ENCODE data around the gene CHRM1.

Gene CHRM1

GRCh38 chr11:62892077-62892922 lies 28.9 kb downstream of the CHRM1 start:
- TF ChIP-seq, protein P1, sequence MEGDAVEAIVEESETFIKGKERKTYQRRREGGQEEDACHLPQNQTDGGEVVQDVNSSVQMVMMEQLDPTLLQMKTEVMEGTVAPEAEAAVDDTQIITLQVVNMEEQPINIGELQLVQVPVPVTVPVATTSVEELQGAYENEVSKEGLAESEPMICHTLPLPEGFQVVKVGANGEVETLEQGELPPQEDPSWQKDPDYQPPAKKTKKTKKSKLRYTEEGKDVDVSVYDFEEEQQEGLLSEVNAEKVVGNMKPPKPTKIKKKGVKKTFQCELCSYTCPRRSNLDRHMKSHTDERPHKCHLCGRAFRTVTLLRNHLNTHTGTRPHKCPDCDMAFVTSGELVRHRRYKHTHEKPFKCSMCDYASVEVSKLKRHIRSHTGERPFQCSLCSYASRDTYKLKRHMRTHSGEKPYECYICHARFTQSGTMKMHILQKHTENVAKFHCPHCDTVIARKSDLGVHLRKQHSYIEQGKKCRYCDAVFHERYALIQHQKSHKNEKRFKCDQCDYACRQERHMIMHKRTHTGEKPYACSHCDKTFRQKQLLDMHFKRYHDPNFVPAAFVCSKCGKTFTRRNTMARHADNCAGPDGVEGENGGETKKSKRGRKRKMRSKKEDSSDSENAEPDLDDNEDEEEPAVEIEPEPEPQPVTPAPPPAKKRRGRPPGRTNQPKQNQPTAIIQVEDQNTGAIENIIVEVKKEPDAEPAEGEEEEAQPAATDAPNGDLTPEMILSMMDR (IDR thresholded peaks at IDR 0.05) = no peak

- TF ChIP-seq, protein P1 (IDR thresholded peaks at IDR 0.05) = no peak
These were observed 31.4 kb downstream of the CHRM1 start for GRCh38 chr11:62889484-62890437.

GRCh38 chr11:62889126-62889483 lies 32.1 kb downstream of the CHRM1 start:
- TF ChIP-seq, protein P1 (IDR thresholded peaks at IDR 0.05) = no peak

DNA sequence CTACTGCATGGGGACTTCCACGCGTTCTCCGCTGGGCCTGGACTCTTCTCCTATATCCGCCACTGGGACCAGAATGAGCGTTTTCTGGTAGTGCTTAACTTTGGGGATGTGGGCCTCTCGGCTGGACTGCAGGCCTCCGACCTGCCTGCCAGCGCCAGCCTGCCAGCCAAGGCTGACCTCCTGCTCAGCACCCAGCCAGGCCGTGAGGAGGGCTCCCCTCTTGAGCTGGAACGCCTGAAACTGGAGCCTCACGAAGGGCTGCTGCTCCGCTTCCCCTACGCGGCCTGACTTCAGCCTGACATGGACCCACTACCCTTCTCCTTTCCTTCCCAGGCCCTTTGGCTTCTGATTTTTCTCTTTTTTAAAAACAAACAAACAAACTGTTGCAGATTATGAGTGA lies 32.8 kb downstream of the CHRM1 start:
- TF ChIP-seq, protein P1 (IDR thresholded peaks at IDR 0.05) = no peak

DNA sequence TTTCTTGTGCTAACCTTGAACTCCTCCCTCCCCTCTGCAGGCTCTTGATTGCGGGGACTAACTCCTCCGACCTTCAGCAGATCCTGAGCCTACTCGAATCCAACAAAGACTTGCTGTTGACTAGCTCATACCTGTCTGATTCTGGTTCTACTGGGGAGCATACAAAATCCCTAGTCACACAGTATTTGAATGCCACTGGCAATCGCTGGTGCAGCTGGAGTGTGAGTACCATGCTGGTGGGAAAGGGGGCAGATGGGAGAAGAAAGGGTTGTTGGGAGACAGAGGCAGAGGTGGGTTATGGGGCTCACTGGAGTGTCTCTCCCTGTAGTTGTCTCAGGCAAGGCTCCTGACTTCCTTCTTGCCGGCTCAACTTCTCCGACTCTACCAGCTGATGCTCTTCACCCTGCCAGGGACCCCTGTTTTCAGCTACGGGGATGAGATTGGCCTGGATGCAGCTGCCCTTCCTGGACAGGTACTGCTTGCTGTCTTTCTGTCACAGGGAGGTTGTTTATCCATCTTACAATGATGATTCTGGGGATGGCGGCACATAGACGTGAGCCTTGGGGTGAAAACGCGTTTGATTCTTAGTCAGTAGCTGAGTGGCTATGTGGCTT lies 35.9 kb downstream of the CHRM1 start:
- TF ChIP-seq, protein P1 (IDR thresholded peaks at IDR 0.05) = no peak

GRCh38 chr11:62883673-62884072 lies 37.5 kb downstream of the CHRM1 start:
- TF ChIP-seq, protein P1 (IDR thresholded peaks at IDR 0.05) = no peak

GRCh38 chr11:62882788-62883501 lies 38.2 kb downstream of the CHRM1 start:
- TF ChIP-seq, protein P1 (IDR thresholded peaks at IDR 0.05) = no peak
